NT2/D1 (cell line): ENCODE data around the gene KLC1.

Experiments
- DNase-seq: peaks from one replicate; pipeline ENCODE4 v3.0.0-alpha.2; 2011; ENCODE audit warnings: low read depth, low spot score
- H3K27me3 ChIP-seq: 2 replicates; pipeline ENCODE4 v1.6.0; 2011; ENCODE audit warnings: mild to moderate bottlenecking; ENCODE audit not compliant: insufficient read length, insufficient read depth
- H3K36me3 ChIP-seq: 2 replicates; pipeline ENCODE4 v1.6.1; 2011; ENCODE audit warnings: mild to moderate bottlenecking, low read length, mixed read lengths; ENCODE audit not compliant: insufficient read depth, insufficient read length
- H3K4me1 ChIP-seq: 2 replicates; pipeline ENCODE4 v1.5.1; 2011; ENCODE audit not compliant: insufficient read depth, insufficient read length
- H3K4me3 ChIP-seq: 2 replicates; pipeline ENCODE4 v1.5.1; 2011; ENCODE audit warnings: low read depth; ENCODE audit not compliant: insufficient read length
- H3K9ac ChIP-seq: 2 replicates; pipeline ENCODE4 v1.6.0; 2011; ENCODE audit warnings: low read depth; ENCODE audit not compliant: insufficient read length
- H3K9me3 ChIP-seq: 2 replicates; pipeline ENCODE4 v1.5.1; 2011; ENCODE audit warnings: mild to moderate bottlenecking, low read length; ENCODE audit not compliant: insufficient read depth
- SUZ12 ChIP-seq: IDR thresholded peaks from 2 replicates; pipeline ENCODE4 v1.6.1; 2011; ENCODE audit not compliant: insufficient read length, insufficient read depth; ENCODE audit errors: extremely low read depth
- YY1 ChIP-seq: IDR thresholded peaks from 2 replicates; pipeline ENCODE4 v1.6.1; 2011; ENCODE audit not compliant: insufficient read length, insufficient read depth
- ZNF274 ChIP-seq: IDR thresholded peaks from 2 replicates; pipeline ENCODE4 v1.6.1; 2011; ENCODE audit warnings: mild to moderate bottlenecking, low read depth, low read length

Gene KLC1

GRCh38 chr14:103633391-103633790, 4.4 kb downstream of the KLC1 start:
- no peaks in the 10 kb centered on the region for H3K27me3 ChIP-seq
- H3K4me3 ChIP-seq: no peak overlapping the region
- no peak overlapping the region for H3K9ac ChIP-seq
- H3K9me3 ChIP-seq: no peaks in the 10 kb centered on the region
- H3K4me1 ChIP-seq: no peaks in the 10 kb centered on the region
- DNase-seq: no peak
- TF ChIP-seq YY1: no peak
- TF ChIP-seq ZNF274: no peak
- H3K36me3 ChIP-seq: peaks cover 22% of the 10 kb centered on the region

- Histone ChIP-seq H3K9me3 (no peaks in the 10 kb centered on the region), H3K36me3 (peaks cover 22% of the 10 kb centered on the region), H3K9ac (no peak overlapping the region), H3K4me3 (no peak overlapping the region), H3K27me3 (no peaks in the 10 kb centered on the region), H3K4me1 (no peaks in the 10 kb centered on the region)
- DNase-seq: no peak
- TF ChIP-seq YY1: no peak
- TF ChIP-seq SUZ12: no peak
- no peak for TF ChIP-seq ZNF274
Measured at GRCh38 chr14:103634156-103634555, 5.1 kb downstream of the KLC1 start.

GRCh38 chr14:103638594-103638993, 9.6 kb downstream of the KLC1 start:
- TF ChIP-seq YY1 (no peak), ZNF274 (no peak), SUZ12 (no peak)
- no peaks in the 10 kb centered on the region for H3K27me3 ChIP-seq

GRCh38 chr14:103641161-103641560, 12.2 kb downstream of the KLC1 start:
- no peak overlapping the region for H3K4me3 ChIP-seq
- no peak for DNase-seq
- TF ChIP-seq SUZ12 (no peak), ZNF274 (no peak), YY1 (no peak)
- peaks cover 15% of the 10 kb centered on the region for H3K36me3 ChIP-seq
- H3K4me1 ChIP-seq: no peaks in the 10 kb centered on the region
- no peak overlapping the region for H3K9ac ChIP-seq
- no peaks in the 10 kb centered on the region for H3K27me3 ChIP-seq
- no peaks in the 10 kb centered on the region for H3K9me3 ChIP-seq

More at GRCh38 chr14:103638594-103638993, 9.6 kb downstream of the KLC1 start:
- DNase-seq: no peak
- Histone ChIP-seq H3K36me3 (peaks cover 15% of the 10 kb centered on the region), H3K9ac (no peak overlapping the region), H3K4me3 (no peak overlapping the region), H3K4me1 (no peaks in the 10 kb centered on the region), H3K9me3 (no peaks in the 10 kb centered on the region)

GRCh38 chr14:103646189-103646588, 17.2 kb downstream of the KLC1 start:
- Histone ChIP-seq H3K4me1 (no peaks in the 10 kb centered on the region), H3K9me3 (no peaks in the 10 kb centered on the region), H3K36me3 (peaks cover 14% of the 10 kb centered on the region), H3K9ac (no peak overlapping the region), H3K4me3 (no peak overlapping the region), H3K27me3 (no peaks in the 10 kb centered on the region)
- no peak for DNase-seq
- no peak for TF ChIP-seq YY1
- TF ChIP-seq ZNF274: no peak
- TF ChIP-seq SUZ12: no peak

- TF ChIP-seq SUZ12 (no peak), YY1 (no peak), ZNF274 (no peak)
- Histone ChIP-seq H3K27me3 (no peaks in the 10 kb centered on the region), H3K9me3 (no peaks in the 10 kb centered on the region), H3K4me3 (no peak overlapping the region), H3K36me3 (peaks cover 27% of the 10 kb centered on the region), H3K4me1 (peaks cover 2% of the 10 kb centered on the region), H3K9ac (no peak overlapping the region)
- no peak for DNase-seq
Measured at GRCh38 chr14:103649001-103649400, 20.0 kb downstream of the KLC1 start.

GRCh38 chr14:103650213-103650612, 21.2 kb downstream of the KLC1 start:
- no peak for TF ChIP-seq YY1
- no peak for TF ChIP-seq SUZ12
- no peak for TF ChIP-seq ZNF274
- Histone ChIP-seq H3K36me3 (peaks cover 37% of the 10 kb centered on the region), H3K9me3 (no peaks in the 10 kb centered on the region), H3K27me3 (no peaks in the 10 kb centered on the region), H3K4me1 (peaks cover 2% of the 10 kb centered on the region), H3K9ac (no peak overlapping the region), H3K4me3 (no peak overlapping the region)
- DNase-seq: no peak

GRCh38 chr14:103651585-103651984, 22.6 kb downstream of the KLC1 start:
- no peak for DNase-seq
- TF ChIP-seq SUZ12 (no peak), YY1 (no peak), ZNF274 (no peak)
- H3K4me1 ChIP-seq: peaks cover 2% of the 10 kb centered on the region

More at GRCh38 chr14:103651585-103651984, 22.6 kb downstream of the KLC1 start:
- H3K9ac ChIP-seq: no peak overlapping the region
- H3K4me3 ChIP-seq: no peak overlapping the region
- no peaks in the 10 kb centered on the region for H3K9me3 ChIP-seq
- peaks cover 41% of the 10 kb centered on the region for H3K36me3 ChIP-seq
- H3K27me3 ChIP-seq: no peaks in the 10 kb centered on the region
